ENCODE measurements around the gene AMH. TPM values are rescaled to one million over a fixed set of nuclear protein-coding genes. Genes with fewer than 3 reads are reported as not detected.

The AMH gene
- total RNA-seq, 1 donor from 2014 or later = not detected

- DNase-seq (ENCODE audit: low read depth) = no peak
- Histone ChIP-seq H3K4me3 (ENCODE audit: low read depth, low read length) (no peak overlapping the region), H3K27me3 (ENCODE audit: control insufficient read depth, insufficient read depth, low read length) (peaks cover 59% of the 10 kb centered on the region), H3K36me3 (ENCODE audit: control insufficient read depth, insufficient read depth, low read length) (no peaks in the 10 kb centered on the region)
- TF ChIP-seq CTCF (IDR thresholded peaks at IDR 0.05; ENCODE audit: insufficient read depth, low read length, poor library complexity, severe bottlenecking) = no peak
Observed at GRCh38 chr19:2294687-2295335, 45.7 kb downstream of the AMH start.

- Histone ChIP-seq H3K4me3 (ENCODE audit: low read depth, low read length) (no peak overlapping the region), H3K36me3 (ENCODE audit: control insufficient read depth, insufficient read depth, low read length) (no peaks in the 10 kb centered on the region), H3K27me3 (ENCODE audit: control insufficient read depth, insufficient read depth, low read length) (peaks cover 48% of the 10 kb centered on the region)
- DNase-seq (ENCODE audit: low read depth) = no peak
- TF ChIP-seq CTCF (IDR thresholded peaks at IDR 0.05; ENCODE audit: insufficient read depth, low read length, poor library complexity, severe bottlenecking) = no peak
Observed at GRCh38 chr19:2296141-2296540, 47.0 kb downstream of the AMH start.

GRCh38 chr19:2300533-2300932, 51.4 kb downstream of the AMH start:
- DNase-seq (ENCODE audit: low read depth) = no peak
- H3K27me3 ChIP-seq (ENCODE audit: control insufficient read depth, insufficient read depth, low read length) = peaks cover 37% of the 10 kb centered on the region
- no peaks in the 10 kb centered on the region for H3K36me3 ChIP-seq (ENCODE audit: control insufficient read depth, insufficient read depth, low read length)
- no peak for TF ChIP-seq CTCF (IDR thresholded peaks at IDR 0.05; ENCODE audit: insufficient read depth, low read length, poor library complexity, severe bottlenecking)
- no peak overlapping the region for H3K4me3 ChIP-seq (ENCODE audit: low read depth, low read length)

Other genes with a start within 250 kb of the AMH start
- gene BTBD2, start 233.6 kb upstream of the AMH start, total RNA-seq = 51.3 and 66.1 TPM in 2 replicates
- 253 and 315 TPM in 2 replicates for gene MKNK2, start 198.1 kb upstream of the AMH start, total RNA-seq
- 40.3 and 62.0 TPM in 2 replicates for gene MOB3A, start 153.0 kb upstream of the AMH start, total RNA-seq
- 1.6 and 3.8 TPM in 2 replicates for gene IZUMO4, start 152.4 kb upstream of the AMH start, total RNA-seq
- gene AP3D1, start 97.8 kb upstream of the AMH start, total RNA-seq = 178 and 194 TPM in 2 replicates
- gene DOT1L, start 85.4 kb upstream of the AMH start, total RNA-seq = 12.0 and 15.7 TPM in 2 replicates
- gene PLEKHJ1, start 13.0 kb upstream of the AMH start, total RNA-seq = 104 TPM in 2 replicates
- 72.4 and 75.4 TPM in 2 replicates for gene SF3A2, start 12.5 kb upstream of the AMH start, total RNA-seq
- gene JSRP1, start 7.1 kb downstream of the AMH start, total RNA-seq = 2.2 and 2.5 TPM in 2 replicates
- not detected in 2 replicates for gene PEAK3, start 32.9 kb downstream of the AMH start, total RNA-seq
- gene LINGO3, start 58.8 kb downstream of the AMH start, total RNA-seq = not detected in 2 replicates
- gene LSM7, start 79.3 kb downstream of the AMH start, total RNA-seq = 140 and 144 TPM in 2 replicates
- 36.1 and 39.0 TPM in 2 replicates for gene SPPL2B, start 79.4 kb downstream of the AMH start, total RNA-seq
- gene TMPRSS9, start 110.9 kb downstream of the AMH start, total RNA-seq = not detected in 2 replicates
- 70.1 and 73.9 TPM in 2 replicates for gene TIMM13, start 178.3 kb downstream of the AMH start, total RNA-seq
- gene LMNB2, start 207.6 kb downstream of the AMH start, total RNA-seq = 72.9 and 73.4 TPM in 2 replicates
- 99.6 and 106 TPM in 2 replicates for gene GADD45B, start 226.8 kb downstream of the AMH start, total RNA-seq